ENCODE results near the gene TCERG1L.

The TCERG1L gene

DNA sequence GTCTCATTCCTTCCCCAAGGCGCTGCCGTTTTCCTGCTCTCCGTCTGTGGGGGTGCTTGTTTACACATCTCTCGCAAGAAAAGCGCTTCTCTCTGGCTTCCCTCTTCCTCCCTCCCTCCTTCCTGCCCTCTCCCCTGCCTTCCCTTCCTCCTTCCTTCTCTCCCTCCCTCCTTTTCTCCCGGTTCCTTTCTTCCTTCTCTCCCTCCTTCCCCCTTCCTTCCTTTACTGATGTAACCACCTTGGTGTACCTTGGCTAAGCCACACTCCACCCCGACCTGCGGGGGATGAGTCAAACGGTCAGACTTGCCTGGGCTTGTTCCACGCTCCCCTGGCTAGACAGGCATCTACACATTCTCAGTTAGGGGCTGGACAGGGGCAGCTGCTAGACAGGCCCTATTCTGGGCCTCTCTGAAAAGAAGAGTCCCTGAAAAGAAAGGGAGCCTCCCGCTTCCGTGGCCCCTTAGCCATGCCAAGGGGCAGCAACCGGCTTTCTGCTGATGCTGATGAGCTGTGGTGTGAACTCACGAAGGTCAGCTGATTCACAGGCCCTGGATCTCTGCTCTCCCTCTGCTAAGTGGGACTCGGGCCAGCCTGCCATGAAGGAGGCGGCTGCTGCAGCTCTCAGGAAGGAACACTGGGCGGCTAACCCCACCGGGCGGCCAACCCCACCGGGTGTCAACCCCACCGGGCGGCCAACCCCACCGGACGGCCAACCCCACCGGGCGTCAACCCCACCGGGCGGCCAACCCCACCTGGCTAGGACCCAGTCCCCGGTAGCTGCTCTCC lies 216.8 kb downstream of the TCERG1L start:
- no peak for DNase-seq

DNA sequence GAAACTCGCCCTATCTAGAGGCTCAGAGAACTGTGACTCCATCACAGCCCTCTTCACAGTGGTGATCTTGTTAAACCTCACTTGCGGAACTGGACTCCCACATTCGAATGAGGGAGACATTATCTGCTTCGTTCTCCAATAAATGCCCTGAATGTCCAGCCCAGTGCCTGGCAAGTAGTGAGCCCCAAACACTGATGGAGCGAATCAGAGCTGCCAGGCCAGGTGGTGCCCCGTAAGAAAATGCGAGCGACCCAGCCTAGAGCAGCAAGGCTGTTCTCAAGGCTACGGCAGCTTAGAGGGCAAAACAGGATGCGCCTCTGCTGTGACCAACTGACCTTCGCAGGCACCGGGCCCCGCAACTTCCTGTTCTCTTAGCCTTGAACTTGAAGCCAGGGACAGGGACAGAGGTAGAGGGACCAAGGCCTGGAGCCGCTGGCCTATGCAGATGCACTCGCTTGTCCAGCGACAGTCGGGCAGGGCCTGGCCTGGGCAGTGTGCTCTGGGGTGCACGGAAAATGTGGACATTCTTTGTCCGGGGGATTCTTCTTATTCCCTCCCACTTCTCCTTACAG lies 217.6 kb downstream of the TCERG1L start:
- no peak for DNase-seq

DNA sequence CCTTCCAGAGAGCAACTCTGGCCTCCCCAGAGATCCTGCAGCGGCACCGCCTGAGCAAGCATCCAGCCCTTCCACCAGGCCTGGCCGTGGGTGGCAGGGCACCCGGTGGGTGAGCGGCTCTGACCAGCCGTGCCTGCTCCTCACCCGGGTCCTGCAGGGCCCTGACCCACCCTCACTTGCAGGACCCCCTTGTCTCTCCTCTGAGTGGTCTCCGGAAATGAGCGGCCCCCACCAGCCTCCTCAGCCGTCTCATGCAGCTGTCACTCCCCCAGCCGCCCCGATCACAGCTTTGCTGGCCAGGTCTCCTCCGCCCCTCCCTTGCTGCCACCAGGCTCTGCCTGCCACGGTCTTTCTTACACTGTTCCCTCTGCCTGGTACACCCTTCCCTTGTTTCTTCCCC lies 218.2 kb downstream of the TCERG1L start:
- DNase-seq, result no peak

DNA sequence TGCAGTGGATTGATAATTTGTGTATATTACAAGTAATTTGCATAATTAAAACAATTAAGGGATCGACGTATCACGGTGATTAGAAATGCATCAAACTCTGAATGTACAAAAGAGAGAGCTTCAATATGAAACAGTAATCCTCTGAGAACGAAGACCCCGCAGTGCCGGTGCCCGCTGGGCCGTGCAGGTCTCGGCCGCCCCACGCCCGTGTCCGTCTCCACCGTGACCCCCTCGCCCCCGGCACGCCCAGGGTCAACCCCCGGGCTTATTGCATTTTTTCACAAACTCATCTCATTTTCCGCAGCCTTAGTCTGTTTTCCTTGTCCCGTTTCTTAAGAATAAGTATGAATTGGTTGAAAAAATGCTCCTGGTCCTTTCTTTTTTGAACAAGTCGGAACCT lies 218.6 kb downstream of the TCERG1L start:
- DNase-seq, result no peak

DNA sequence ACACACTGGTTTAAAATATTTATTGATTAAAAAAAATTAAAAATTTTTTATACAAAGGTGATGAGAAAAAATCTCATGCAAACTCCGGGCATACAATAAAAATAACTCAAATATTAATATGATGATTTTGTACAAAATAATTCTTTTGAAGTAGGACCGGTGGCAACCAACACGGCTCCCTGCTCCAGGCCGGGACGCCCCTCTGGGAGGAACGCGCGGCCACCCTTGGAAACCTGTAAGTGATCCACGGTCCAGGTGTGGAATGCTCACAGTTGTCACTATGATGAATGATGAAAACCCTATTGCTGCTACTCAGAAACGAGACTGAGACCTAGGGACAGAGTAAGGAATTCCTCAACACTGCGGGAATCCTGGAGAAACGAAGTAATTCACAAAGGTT lies 219.1 kb downstream of the TCERG1L start:
- DNase-seq, result no peak

DNA sequence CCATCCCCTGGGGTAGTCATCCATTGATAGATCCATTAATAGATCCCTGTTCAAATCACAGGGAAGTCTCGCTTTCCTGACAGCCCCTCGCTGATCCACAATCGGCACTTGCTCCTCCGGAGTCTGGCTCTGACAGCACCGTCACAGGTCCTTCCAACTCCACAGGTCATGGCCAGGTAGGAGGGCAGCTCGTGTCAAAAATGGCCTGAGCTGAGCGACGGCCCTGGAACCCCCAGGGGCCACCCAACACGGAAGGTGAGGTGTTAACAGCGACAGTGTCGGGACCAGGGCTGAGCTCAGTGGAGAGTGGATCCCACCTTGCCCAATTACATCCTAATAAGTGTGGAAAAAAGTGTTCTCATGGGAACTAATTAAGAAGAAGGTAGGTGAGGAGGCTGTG lies 219.8 kb downstream of the TCERG1L start:
- DNase-seq, result no peak

DNA sequence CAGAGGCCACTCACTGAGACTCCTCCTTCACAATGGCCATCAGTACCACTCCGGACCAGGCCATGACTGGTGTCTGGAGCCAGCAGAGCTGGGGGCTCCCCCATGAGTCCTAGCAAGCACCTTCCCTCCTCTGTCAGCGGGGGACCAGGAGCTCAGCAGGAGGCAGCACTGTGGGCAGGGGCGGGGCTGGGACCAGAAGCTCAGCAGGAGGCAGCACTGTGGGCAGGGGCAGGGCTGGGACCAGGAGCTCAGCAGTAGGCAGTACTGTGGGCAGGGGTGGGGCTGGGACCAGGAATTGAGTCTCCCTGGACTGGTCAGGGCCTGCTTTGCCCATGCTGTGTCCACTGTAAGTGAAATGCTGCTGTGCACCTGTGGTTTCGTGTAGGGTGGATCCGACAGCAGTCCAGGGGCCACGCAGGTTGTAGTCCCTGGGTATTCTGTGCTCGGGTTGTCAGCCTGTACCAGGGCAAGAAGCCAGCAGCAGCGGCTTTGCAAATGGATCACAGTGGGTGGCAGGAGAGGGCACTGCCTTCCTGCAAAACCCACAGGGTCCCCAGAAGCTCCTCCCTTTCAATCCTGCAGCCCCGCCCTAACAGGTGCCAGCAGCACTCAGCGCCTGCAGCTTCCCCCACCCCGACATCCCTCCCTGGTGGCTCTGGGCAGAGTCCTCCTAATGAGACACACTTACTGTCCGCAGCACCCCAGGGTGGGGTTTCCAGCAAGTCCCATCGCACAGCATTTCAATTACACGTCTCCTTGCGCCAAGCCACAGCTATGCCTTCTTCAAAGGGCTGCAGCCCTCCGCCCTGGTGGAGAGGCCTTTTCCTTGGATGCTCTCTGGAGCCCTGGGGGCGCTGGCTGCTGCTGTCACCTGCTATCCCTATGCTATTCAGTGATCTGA lies 220.5 kb downstream of the TCERG1L start:
- no peak for DNase-seq

DNA sequence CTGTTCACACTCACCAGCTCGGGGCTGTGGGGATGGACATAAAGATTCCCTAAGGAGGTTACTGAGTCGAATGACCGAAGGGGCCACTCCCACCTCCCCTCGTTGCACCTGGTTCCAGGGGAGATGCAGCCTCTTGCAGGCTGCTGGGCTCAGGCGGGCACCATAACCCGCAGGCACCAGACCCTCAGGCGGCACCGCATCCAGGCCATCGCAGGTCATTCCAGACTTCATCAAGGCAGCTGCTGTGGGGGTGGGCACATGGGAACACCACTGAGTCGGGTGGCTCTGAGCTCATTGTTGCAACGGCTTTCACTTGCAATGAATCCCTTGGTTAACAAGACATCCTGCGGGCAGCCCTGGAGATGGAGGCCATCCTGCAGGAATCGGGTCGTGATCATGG lies 221.7 kb downstream of the TCERG1L start:
- no peak for DNase-seq

DNA sequence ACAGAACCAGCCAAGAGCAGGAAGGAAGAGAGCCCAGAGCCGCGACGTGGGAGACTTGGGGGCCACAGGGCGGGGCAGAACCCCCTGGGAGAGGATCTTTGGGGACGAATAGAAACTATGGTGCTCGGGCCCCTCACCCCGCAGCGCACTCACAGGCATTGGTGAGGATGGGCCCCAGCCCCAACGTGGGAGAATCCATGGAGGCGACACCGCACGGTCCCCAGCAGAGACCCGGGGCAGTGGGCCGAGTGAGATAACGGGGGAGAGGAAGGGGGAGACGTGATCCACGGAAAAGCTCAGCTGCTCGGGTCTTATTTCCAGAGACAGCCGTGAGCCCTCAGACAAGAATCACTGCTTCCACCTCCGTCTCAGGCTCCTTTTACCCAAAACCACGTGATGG lies 222.4 kb downstream of the TCERG1L start:
- DNase-seq, result no peak

DNA sequence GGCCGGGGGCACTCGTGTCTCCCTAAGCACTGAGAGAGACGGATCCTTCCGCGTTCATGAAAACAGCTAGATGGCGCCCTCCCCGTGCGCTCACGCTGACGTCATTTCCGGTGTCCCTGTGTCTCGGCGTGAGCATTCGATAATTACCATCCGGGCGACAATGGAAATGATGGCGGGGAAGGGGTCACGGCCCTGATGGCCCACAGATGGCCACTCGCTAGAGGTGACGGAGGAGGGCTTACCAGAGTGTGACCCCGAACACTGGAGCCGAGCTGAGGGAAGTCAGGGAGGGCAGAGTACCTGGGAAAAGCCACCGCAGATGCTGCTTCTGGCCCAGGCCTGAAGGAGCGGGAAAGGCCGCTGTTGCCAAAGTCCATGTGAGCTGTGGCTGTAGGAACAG lies 222.9 kb downstream of the TCERG1L start:
- no peak for DNase-seq

DNA sequence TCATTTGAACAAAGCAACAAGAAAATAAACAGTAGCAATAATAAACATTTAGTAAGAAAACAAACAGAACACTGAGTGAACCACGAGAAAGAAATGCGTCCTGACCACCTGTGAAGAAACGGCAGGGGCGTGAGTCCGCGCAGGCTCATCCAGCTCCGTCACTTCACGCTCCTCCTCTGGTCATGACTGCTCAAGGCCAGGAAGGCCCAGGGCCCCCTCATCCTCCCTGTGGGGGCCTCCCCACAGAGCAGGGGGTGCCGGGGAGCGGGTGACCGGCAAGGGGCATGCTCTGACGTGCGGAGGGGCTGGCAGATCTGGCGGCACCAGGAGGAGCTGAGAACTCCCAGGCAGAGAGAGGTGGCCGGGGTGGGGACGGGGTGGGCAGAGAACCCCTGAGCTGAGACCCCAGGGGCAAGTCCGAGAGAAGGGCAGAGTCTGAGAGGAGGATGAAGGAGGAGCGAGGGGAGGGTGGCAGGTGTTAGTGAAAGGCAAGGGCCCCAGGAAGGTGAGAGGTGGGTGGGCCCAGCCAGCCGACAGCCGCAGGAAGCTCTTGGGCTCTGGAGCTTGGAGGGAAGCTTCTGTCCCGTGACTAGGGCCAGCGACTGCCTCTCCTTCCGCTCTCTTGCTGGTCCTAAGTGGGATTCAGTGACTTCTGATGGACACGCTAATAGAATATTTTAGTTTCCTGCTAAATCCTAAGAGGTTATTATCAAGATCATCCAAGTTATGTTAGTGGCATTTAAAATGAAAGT lies 223.9 kb downstream of the TCERG1L start:
- DNase-seq, result no peak

DNA sequence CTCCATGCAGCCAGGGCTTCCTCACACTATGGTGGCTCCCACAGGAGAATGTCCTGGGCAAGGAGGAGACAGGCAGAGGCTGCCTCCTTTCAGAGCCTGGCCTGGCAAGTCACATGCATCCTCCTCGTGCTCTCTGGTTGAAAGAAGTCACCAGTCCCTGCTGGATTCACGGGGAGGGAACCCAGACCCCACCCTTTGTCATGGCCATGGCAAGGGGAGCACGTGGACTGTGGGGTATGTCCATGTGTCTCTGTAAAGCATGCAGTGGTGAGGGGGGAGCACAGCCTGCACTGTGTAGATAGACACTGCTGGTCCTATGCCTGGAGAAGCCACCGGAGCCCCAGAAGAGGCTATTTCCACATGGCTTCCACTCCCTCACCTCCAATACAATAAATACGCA lies 225.0 kb downstream of the TCERG1L start:
- DNase-seq, result no peak

DNA sequence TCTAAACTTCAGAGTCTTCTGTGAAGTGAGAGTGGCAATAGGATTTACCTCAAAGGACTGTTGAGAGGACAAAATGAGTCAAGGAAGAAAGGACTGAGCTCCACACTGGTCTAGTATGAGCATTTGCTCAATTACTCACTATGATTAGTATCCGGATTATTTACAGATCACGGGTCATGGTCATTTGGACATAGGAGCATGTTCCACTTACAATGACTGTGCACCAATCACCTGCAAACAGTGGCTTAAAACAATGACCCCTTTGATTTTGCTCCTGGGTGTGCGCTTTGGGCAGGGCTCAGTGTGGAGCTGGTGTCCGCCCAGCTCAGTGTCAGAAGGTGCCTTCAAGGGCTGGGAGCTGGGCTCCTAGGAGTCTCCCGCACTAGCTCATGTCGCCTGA lies 225.4 kb downstream of the TCERG1L start:
- DNase-seq, result no peak

DNA sequence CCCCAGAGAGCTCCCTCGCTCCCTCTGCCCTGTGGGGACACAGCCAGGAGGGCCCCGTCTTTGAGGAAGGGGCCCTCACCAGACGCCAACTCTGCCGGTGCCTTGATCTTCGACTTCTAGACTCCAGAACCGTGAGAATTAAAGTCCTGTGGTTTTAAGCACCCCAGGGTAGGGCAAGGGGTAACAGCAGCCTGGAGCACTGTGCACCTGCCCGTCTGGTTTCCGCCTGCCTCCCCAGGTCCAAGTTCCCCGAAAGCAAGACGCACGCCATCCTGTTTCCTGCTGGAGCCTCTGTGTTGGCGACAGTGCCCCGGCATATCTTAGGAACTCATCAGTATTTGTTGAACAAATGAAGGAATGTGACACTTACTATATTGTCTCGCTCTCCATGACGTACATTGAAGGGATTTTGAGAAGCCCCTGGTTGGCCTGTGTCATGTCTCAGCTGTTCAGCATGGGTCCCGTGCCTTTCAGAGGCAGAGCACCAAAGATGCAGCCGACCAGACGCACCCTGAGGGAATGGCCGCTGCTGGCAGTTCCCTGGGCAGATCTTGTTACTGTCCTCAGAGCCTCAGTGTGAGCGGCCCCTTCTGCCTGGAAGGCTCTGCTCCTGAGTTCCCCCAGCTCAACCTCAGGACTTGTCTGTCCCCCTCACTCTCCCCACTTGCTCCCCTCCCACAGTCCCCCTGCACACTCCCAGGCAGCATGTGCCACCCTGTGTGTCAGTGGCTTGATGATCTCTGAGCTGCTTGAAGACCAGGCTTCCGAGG lies 226.2 kb downstream of the TCERG1L start:
- DNase-seq, result no peak

DNA sequence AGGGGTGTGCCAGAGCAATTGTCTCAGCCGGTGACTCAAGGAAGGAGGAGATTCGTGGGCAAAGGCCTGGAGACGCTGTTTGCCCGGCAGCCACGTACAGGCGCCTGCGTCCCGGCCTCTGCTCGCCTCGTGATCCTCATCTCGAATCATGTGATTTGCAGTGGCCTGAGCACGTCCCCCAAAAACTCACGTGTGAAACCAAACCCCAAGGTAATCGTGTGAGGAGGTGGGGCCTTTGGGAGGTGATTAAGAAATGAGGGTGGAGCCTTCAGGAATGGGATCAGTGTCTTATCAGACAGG lies 226.8 kb downstream of the TCERG1L start:
- no peak for DNase-seq

DNA sequence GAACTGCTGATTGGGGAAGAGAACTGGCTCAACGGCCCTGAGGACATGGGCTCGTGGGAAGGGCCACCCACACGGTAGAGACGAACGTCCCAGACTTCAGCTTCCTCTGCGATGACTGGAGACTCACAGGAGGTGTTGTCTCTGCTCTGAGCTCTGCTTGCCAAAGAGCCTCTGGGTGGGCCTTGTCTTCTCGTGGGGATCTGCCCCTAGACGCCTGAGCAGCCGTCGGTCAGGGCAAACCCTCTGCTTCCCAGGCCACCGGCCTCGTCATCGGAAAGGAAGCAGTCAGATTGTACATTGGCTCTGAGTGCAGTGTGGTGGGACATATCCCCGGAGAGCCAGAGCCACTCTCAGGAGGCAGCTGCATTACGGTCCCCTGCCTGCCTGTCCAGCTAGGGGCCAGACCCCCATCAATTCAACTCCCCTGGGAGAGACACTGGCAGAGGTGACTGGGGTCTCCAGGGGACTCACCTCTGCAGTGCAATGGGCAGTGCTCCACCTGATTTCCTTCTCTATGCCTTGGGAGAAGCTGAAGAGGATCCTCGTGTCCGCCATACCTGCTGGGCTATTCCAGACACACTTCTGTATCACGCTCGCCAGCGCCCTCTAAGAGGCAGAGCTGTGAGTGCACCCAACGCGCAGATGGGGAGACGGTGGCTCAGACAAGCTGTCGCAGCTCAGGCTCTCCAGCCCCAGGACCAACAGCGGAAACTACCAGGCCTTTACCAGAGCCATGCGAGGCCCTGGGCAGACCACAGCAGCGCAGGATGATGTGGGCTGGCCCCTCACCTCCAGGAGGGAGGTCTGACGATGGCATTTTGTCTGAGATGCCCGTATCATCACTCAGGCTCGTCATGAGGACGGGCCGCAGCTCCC lies 227.4 kb downstream of the TCERG1L start:
- DNase-seq, result no peak

DNA sequence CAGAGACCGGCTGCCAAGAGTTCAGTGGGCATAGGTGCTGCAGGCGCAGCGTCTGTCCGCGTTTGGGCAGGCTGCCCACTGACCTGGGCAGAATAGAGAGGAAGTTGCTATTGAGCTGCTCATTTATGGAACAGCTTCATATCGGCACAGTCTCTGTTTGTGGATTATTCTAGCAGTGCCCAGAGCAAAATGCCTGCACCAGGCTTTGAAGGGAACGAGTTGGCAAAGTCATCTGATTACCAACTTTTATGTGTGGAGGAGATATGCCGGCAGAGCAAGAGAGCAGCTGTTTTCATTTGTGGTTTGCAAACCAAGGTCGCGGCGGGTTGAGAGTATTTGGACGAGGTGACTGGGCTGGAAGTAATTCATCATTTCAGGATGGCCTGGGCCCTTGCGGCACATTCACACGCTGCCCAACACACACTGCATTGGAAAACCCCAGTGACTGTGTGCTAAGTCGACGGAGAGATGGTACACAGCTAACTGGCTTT lies 228.5 kb downstream of the TCERG1L start:
- DNase-seq, result no peak

DNA sequence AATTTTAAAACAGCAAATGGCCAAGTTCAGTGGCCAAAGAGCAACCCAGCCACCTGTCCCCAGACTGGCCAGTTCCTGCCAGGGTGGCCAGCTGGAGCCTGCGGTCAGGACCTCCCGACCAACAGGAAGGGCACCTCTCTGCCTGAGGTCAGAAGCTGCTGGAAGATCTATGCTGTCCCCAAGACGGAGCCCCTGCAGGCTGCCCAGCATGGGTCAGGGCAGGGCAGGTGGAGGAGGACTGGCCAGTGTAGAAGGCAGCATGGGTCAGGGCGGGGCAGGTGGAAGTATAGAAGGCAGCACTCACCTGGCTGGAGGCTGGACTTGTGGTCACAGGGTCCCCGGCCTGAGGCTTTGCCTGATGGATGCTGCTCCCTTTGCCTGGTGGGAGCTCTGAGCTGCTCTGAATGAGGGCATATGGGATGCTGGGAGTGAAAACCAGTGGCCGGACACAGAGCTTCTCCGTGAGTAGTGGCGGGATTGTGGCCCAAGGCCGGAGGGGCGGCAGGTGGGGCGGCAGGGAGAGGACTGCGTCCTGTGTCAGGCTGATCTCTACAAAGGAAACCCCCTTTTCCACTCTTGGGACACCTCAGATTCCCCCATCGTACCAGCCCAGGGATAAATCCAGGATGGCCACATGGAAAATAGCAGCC lies 229.2 kb downstream of the TCERG1L start:
- no peak for DNase-seq

DNA sequence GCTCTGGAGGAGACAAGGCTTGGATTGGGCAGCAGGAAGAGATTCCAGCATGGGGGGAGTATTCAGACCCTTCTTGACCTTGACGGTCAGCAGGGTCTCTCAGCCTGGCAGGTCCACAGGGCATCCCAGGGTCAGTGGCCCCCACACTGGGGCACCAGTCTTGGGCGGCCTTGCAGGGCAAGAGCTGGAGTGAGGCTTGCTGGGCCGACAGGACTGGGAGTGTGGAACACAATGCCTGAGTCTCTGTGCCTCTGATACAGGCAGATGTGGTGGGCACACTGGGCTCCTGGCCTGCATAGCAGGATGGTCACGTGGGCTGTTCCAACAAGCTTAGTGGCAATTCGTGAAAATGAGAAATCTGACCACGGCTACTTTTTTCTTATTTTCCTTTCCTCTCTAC lies 229.7 kb downstream of the TCERG1L start:
- no peak for DNase-seq

DNA sequence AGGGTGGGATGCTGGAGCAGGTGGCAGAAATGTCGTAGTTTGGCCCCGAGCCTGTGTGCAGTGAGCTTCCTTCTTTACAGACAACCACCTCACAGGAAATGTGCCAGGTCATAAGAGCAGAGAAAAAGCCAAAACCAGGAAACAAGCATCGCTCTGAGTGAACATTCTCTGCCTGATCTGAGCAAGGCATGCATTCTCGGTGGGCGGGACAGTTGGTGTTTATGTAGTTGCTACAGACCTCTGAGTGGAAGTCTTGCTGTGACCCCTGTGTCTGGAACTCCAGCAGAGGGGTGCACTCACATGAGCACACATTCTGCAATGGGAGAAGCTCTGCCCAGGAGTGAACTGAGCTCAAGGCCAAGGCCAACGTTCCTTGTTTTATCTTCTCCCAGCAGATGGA lies 230.1 kb downstream of the TCERG1L start:
- DNase-seq, result no peak

DNA sequence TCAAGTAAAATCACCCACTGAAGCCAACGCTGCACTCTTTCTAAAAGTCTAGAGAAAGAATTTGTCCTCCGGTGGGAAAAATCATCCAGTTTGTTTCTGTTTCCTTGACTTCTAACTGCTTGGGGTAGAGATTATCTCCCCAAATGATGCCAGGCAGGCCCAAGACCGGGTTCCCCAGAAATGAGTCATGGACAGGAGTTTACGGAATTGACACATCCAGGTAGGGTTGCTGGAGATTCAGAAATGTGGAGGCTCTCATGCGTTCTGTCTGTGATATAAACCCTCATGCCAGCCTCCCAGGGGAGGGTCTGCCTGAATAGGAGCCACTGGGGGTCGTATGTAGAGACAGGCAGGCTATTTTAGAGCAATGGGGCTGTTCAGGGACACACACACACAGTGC lies 230.9 kb downstream of the TCERG1L start:
- DNase-seq, result no peak
